Hematopoietic multipotent progenitor cell treated with erythropoietin and hydrocortisone succinate and interleukin-3 and kit ligand, for 15 days (in vitro differentiated cells): ENCODE data around the gene CCDC192.
"Not testable (repeated sequence)": the region's sequence is repeated elsewhere in the genome, so short reads cannot be mapped to it uniquely, and the experiment has no call there.

ENCODE experiments used
- DNase-seq: peaks from one replicate; pipeline ENCODE4 v3.0.0-alpha.2; 2015; ENCODE audit warnings: low spot score

The CCDC192 gene

DNA sequence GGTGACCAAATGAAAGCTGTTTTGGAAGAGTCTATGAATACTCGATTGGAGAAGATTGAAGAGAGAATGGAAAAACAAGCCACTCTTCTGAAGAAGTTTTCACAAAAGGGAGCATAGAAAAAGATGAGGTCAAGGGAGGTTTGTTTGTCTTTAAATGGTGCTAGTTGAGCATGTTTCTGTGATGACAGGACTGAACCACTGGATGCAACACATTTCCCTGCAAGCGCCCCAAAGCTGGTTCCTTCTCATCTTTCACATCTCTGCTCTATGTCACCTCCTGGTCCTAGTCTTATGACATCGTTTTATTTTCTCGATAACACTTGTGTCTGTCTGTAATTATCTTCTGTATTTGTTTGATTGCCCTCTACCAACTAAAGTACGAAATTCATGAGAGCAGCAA lies 3.8 kb upstream of the CCDC192 start:
- DNase-seq = no peak

GRCh38 chr5:127700237-127700766 lies 2.9 kb upstream of the CCDC192 start:
- DNase-seq = no peak

GRCh38 chr5:127702434-127702833 lies 757 bp upstream of the CCDC192 start:
- DNase-seq = no peak

- no peak for DNase-seq
These were observed 2.1 kb downstream of the CCDC192 start for GRCh38 chr5:127705120-127705892.

DNA sequence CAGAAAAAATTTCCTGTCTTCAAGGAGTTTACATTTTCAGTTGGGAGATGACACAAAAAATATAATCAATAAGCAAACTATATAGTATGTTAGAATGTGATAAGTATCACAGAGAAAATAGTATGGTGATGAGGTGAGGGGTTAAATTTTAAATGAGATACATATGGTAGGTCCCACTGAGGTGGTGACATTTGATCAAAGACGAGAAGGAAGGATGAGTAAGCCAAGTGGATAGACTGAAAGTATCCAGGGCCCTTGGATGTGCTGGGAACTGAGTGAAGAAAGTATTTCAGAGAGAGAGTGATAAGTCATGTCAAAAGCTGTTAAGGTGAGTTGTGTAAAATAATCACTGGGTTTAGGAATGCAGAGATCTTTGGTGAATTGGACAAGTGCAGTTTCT lies 3.5 kb downstream of the CCDC192 start:
- DNase-seq = no peak

DNA sequence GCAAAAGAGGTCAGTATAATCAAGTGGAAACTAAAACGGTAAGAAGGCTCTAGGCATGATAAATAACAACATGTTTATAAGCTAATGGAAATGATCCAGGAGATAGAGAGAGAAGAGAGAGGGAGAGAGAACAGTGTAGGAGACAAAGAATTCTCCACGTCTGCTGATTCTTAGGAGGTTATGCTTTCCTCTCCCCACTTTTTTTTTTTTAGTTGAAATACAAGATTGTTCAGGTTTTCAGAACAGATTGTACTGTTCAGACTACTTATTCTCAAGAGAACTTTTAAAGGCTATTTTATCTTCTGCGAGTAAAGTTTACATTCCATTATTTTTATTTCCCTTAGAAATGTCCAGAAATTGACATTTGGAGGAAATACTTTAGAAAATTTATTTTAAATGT lies 4.0 kb downstream of the CCDC192 start:
- no peak for DNase-seq

DNA sequence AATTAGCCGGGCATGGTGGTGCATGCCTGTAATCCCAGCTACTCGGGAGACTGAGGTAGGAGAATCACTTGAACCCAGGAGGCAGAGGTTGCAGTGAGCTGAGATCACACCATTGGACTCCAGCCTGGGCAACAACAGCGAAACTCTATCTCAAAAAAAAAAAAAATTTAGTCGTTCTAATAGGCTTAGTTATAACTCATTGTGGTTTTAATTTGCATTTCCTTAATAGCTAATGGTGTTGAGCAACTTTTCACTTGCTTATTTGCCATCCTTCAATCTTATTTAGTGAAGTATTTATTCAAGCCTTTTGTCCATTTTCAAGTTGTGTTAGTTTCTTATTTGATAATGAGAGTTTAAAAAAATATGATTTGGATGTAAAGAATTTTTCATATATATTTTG lies 9.9 kb downstream of the CCDC192 start:
- not testable (repeated sequence) for DNase-seq

DNA sequence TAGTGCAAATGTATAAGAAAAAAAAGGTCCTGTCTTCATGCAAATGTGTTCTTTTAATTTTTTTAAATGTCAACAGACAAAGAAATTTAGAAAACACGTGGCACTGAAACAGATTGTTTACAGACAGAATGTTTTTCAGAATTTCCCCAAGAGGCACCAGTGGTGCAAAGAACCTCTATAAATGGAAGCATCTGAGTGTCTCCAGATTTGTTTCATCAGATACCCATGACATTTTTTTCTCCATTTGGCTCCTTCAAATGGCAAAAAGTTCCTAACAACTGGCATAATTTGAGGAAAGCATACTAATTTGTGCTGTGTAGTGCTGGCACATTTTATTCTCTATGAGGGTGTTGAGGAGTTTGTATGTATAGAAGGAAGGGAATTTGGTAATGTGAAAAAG lies 15.0 kb downstream of the CCDC192 start:
- DNase-seq = no peak

GRCh38 chr5:127723571-127723970 lies 20.4 kb downstream of the CCDC192 start:
- DNase-seq = no peak

DNA sequence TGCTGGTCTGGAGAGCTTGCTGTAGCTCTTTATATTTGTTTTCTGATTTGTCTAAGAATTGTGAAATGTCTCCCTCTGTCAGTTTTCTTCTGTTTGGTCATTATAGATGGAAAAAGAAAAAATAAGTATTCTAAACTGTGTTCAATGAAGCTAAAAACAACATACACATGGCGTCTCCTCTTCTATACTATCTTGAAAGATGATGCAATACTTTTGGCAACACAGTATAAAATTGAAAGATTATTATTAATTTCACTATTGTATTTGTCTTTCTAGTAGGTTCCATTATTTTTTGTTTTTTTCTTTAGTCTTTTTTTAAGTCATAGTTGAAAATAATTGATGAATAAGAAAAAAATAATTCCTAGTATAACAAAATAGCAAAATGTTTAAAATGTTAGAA lies 22.5 kb downstream of the CCDC192 start:
- DNase-seq = no peak

- DNase-seq = no peak
These were observed 29.8 kb downstream of the CCDC192 start for GRCh38 chr5:127732963-127733362.

DNA sequence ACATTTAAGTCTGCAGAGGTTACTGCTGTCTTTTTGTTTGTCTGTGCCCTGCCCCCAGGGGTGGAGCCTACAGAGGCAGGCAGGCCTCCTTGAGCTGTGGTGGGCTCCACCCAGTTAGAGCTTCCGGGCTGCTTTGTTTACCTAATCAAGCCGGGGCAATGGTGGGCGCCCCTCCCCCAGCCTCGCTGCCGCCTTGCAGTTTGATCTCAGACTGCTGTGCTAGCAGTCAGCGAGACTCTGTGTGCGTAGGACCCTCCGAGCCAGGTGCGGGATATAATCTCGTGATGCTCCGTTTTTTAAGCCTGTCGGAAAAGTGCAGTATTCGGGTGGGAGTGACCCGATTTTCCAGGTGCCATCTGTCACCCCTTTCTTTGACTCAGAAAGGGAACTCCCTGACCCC lies 36.2 kb downstream of the CCDC192 start:
- not testable (repeated sequence) for DNase-seq

DNA sequence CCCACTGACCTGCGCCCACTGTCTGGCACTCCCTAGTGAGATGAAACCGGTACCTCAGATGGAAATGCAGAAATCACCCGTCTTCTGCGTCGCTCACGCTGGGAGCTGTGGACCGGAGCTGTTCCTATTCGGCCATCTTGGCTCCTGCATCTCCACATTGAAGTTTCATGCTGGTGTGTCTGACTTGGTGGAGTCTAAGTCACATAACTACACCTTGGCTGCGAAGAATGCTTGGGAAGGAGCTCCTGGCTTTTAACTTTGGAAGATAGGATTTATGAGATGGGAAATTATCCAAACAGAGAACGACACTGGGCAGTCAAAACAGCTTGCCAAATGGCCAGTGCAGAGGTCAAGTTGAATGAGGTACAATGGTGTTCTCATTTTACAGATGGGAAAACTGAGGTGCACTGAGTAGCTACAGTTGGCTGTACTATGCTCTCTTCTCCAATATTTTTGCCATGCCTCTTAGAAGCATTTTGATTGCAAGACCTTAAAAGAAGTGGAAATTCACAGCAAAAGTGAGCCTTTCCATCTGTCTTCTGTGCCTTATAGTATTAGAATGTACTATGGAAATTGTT lies 36.7 kb downstream of the CCDC192 start:
- no peak for DNase-seq

DNA sequence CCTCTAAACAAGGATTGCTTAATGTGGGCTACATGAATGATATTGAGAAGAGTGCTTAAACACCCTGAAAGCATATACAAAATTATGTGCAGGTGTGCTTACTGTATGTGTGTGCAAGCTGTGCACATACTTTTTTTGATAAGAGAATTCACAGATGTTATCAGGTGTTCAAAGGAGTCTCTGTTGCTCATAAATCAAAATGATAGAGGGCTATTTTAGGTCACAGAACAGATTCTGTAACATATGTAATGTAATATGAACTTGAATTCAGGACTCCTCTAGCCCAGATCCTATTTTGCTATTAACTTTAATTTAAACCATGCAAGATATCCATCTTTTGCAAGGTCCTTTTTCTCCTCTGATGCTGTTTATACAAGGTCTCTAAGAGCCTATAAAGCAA lies 38.2 kb downstream of the CCDC192 start:
- DNase-seq = no peak

- no peak for DNase-seq
These were observed 41.0 kb downstream of the CCDC192 start for GRCh38 chr5:127744241-127744640.

- no peak for DNase-seq
These were observed 43.6 kb downstream of the CCDC192 start for GRCh38 chr5:127746756-127747155.

DNA sequence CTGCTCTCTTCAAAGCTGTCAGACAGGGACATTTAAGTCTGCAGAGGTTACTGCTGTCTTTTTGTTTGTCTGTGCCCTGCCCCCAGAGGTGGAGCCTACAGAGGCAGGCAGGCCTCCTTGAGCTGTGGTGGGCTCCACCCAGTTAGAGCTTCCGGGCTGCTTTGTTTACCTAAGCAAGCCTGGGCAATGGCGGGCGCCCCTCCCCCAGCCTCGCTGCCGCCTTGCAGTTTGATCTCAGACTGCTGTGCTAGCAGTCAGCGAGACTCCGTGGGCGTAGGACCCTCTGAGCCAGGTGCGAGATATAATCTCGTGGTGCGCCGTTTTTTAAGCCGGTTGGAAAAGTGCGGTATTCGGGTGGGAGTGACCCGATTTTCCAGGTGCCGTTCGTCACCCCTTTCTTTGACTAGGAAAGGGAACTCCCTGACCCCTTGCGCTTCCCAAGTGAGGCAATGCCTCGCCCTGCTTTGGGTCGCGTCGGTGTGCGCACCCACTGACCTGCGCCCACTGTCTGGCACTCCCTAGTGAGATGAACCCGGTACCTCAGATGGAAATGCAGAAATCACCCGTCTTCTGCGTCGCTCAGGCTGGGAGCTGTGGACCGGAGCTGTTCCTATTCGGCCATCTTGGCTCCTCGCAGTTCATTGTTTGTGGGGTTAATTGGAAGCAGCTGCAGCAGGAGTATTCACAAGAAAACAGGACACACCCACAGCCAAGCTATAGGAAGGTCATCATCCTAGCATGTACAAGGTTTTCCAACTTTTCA lies 49.5 kb downstream of the CCDC192 start:
- not testable (repeated sequence) for DNase-seq

GRCh38 chr5:127754259-127754658 lies 51.1 kb downstream of the CCDC192 start:
- no peak for DNase-seq

DNA sequence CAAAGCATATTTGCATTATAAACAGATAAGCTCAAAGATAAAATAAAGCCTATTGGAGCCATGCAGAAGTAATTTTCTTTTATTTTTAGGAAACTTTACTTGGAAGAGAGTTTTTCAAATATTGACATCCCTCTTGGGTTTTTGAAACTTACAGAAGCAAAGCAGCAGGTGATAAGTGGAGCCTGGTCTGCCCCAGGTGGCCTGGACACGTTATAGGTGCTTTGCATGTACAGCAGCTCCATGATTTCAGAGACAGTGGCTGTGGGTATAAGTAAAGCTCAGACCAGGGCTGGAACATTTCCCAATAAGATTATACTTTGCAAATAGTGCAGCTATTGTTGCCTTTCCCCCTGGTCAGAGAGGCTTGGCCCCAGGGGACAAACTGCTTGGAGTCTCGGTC lies 51.5 kb downstream of the CCDC192 start:
- DNase-seq = no peak

DNA sequence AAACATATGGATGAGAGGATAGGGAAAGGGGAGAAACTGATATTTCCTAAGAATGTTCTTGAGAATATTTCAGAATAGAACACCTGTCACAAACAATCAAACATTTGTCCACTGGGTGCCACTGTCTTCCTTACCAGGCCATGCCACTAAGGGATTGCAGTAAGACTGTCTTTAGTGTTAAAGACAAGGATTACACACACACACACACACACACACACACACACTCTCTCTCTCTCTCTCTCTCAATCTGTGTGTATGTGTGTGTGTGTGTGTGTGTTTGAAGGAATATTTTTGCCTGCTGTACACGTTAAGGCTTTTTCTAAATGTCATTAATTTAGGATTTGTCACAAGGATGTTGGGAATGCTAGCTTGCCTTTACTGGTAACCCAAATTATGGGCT lies 54.4 kb downstream of the CCDC192 start:
- DNase-seq = no peak

- DNase-seq = no peak
These were observed 55.6 kb downstream of the CCDC192 start for GRCh38 chr5:127758766-127759283.

- no peak for DNase-seq
These were observed 58.7 kb downstream of the CCDC192 start for GRCh38 chr5:127761869-127762268.

GRCh38 chr5:127762412-127762811 lies 59.2 kb downstream of the CCDC192 start:
- DNase-seq = no peak
